Transverse colon (tissue), 4 donors: Measurements from ENCODE around the gene TRIM46. TPM values are rescaled to one million over a fixed set of nuclear protein-coding genes. Genes with fewer than 3 reads are reported as not detected.

Source experiments
- DNase-seq: peaks from one replicate; pipeline ENCODE4 v3.0.0-alpha.2; 2019
- H3K27ac ChIP-seq, 4 donors: fragments of 200-600 bp; sonication (generic); 2 replicates each; pipeline ENCODE4 v1.5.1; 2016 to 2018; ENCODE audit warnings: inconsistent platforms in 4 of 4
- H3K27me3 ChIP-seq: fragments of 200-600 bp; sonication (generic); 2 replicates; pipeline ENCODE4 v1.5.1; 2017; ENCODE audit warnings: inconsistent platforms
- H3K36me3 ChIP-seq, 4 donors: fragments of 200-600 bp; sonication (generic); 2 replicates each; pipeline ENCODE4 v1.5.1; 2017 to 2019; ENCODE audit warnings: inconsistent platforms in 4 of 4
- H3K4me1 ChIP-seq, 4 donors: fragments of 200-600 bp; sonication (generic); 2 replicates each; pipeline ENCODE4 v1.5.1; 2017 to 2020; ENCODE audit warnings: inconsistent platforms in 4 of 4
- H3K4me3 ChIP-seq, 4 donors: fragments of 200-600 bp; sonication (generic); 1 replicate in 1 of 4; 2 replicates in 3 of 4; pipeline versions ENCODE4 v1.5.1 to v1.6.1; 2017 to 2019; ENCODE audit warnings: inconsistent platforms in 4 of 4
- H3K9me3 ChIP-seq, 2 donors: fragments of 200-600 bp; sonication (generic); 2 replicates each; pipeline ENCODE4 v1.5.1; 2017 to 2019; ENCODE audit warnings: inconsistent platforms in 2 of 2
- CTCF ChIP-seq, 5 experiments: fragments of 200-600 bp in 3 of 5; fragments of 450-650 bp in 2 of 5; sonication (generic) in 3 of 5; IDR thresholded peaks; 1 replicate in 2 of 5; 2 replicates in 3 of 5; pipeline ENCODE4 v1.5.1; 2016 to 2017; ENCODE audit warnings: antibody characterized with exemption in 5 of 5, inconsistent platforms in 3 of 5, mild to moderate bottlenecking in 2 of 5, moderate library complexity in 1 of 5
- EP300 ChIP-seq: sonication (generic); formaldehyde crosslinking; IDR thresholded peaks from one replicate; pipeline ENCODE4 v1.6.1; 2017; ENCODE audit warnings: antibody characterized with exemption, low read depth
- POLR2A ChIP-seq: fragments of 450-650 bp; IDR thresholded peaks from one replicate; pipeline ENCODE4 v1.6.1; 2016; ENCODE audit warnings: antibody characterized with exemption, mild to moderate bottlenecking, moderate library complexity
- POLR2AphosphoS5 ChIP-seq, 3 donors: sonication (generic); formaldehyde crosslinking; IDR thresholded peaks; one replicate each; pipeline ENCODE4 v1.6.1; 2016; ENCODE audit warnings: antibody characterized with exemption in 3 of 3
- WGBS, 2 donors: methylation state at CpG; one replicate each; pipeline ENCODE4 v1.1.5; 2018; ENCODE audit warnings: low coverage in 1 of 2; 5-methylcytosine and 5-hydroxymethylcytosine counted together
- in situ Hi-C, 4 donors: fragments of 200-750 bp; cut with MboI; loops; one replicate each; pipeline versions ENCODE4 v1.15.0 to v1.15.1; 2017; ENCODE audit warnings: low sequenced_read_pairs in 3 of 4, low pct_ligation_motif_present in 1 of 4, low pct_unique_long_range_greater_than_20kb in 1 of 4
- intact Hi-C: fragments of 100-400 bp; cut with DNase I; formaldehyde crosslinking; loops from one replicate; pipeline ENCODE4 v1.15.1; 2023; ENCODE audit warnings: low total_unique reads
- total RNA-seq, 4 donors: library from RNA; depleted of rRNA; stranded (reverse); fragments of >200 nt; gene quantifications; one replicate each; pipeline ENCODE4 v1.1.0, GENCODE V29; 2016

Gene TRIM46
- total RNA-seq, 4 donors from 2014 or later, result 0.41 to 0.48 TPM; not detected in 2

DNA sequence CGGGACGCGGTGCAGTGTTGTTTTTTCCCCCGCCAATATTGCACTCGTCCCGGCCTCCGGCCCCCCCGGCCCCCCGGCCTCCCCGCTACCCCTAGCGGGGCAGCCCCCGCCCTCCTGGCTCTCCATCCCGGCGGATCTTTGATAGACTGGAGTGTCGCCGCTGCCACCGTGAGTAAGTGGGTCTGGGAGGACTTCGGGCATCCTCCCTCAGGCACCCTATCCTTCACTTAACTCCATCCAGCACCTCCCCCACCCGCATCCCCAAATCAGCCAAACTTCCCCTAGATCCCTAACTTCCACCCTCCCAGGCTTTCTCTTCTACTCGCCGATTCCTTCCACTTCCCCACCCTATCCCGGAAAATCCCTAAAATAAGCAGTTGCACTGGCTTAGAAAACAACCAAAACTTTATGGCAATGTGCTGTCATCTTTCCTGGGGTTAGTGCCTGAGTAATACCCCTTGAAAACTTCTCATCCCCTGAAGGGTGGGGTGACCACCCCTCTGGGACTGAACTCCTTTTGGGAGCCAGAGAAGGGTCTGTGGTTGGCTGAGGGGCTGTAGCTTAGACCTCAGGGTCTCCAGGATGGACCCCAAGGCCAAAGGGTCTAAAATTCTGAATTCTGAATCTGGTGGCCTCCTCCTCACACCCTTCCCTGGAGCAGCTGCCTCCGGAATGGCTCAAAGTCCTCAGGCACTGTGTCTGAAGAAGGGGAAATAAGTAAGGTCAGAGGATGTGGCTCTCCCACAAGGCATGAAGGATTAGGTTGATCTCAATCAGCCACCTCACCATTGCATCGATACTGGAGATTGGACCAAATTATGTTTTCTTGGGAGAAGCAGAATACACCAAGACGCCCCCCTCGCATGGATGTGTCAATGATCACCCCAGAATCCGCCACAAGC is 21.8 kb downstream of the TRIM46 start:
- Histone ChIP-seq H3K9me3 (no peaks in the 10 kb centered on the region), H3K4me1 (peaks cover 10 to 37% (median 32%) of the 10 kb centered on the region in 4 donors), H3K27ac (peak overlapping the region; percentile 92 to 98 (median 95)), H3K36me3 (no peaks in the 10 kb centered on the region), H3K4me3 (peak overlapping the region; percentile 32 to 58 (median 42)), H3K27me3 (no peaks in the 10 kb centered on the region)
- intact Hi-C loops, result loop anchor here (5.0 kb wide), 1 partner anchor 132 kb away; no protein-coding TSS in a partner anchor
- 22 to 43% methylated on average over 6 to 27 of the region's 27 CpGs for WGBS, 2 donors
- TF ChIP-seq EP300, result no peak
- no peak for TF ChIP-seq CTCF (IDR thresholded peaks at IDR 0.05)
- TF ChIP-seq POLR2A, result no peak
- no peak for TF ChIP-seq POLR2AphosphoS5 (IDR thresholded peaks at IDR 0.05)
- DNase-seq, result no peak
- in situ Hi-C loops, result no loop called here

DNA sequence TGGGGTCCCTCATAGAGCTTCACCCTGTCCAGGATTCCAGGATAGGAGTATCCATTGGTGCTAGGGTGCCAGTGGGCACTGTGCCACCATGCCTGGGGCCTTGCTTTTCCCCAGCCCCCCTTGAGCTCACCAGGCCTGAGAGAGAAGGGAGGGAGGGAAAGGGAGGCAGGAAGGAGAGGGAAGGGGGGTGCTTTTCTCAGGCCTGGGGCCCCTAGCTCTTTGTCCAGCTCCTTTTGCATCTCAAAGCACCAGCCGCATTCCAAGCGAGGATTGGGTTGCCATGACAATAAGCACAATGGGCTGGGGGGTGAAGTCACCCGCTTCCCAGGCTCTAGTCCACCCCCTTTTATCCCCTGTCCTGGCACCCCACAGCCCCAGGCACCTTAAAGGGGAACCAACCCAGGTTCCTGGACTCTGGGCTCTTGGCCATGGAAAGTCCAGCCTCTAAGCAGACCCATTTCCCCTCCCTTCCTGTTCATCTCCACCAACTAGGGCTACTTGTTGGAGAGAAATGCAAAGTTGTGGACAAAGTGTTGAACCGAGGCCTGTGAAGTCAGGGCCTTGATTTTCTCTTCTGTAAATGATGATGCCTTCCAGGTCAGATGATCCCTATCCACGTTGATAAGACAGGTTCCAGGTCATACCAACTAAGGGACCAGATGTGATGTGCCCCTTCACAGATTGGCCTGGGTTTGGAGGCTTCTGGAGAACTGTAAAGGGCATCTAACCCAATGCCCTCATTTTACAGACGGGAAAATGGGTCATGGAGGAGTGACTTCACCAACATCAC is 22.6 kb downstream of the TRIM46 start:
- H3K27ac ChIP-seq, result peak overlapping the region in 3 of 4 donors; percentile 9 to 95 (median 92)
- no peak for DNase-seq
- H3K27me3 ChIP-seq, result no peaks in the 10 kb centered on the region
- 74% methylated on average over 6 of the region's 6 CpGs; no CpG with 5 or more reads in 1 of the 2 donors for WGBS, 2 donors
- H3K36me3 ChIP-seq, result no peaks in the 10 kb centered on the region
- H3K4me3 ChIP-seq, result no peak overlapping the region
- in situ Hi-C loops (no loop called here), intact Hi-C loops (loop anchor here (5.0 kb wide), 1 partner anchor 131 kb away; no protein-coding TSS in a partner anchor)
- H3K4me1 ChIP-seq, result peaks cover 10 to 37% (median 32%) of the 10 kb centered on the region in 4 donors
- TF ChIP-seq POLR2AphosphoS5 (IDR thresholded peaks at IDR 0.05), result no peak
- no peak for TF ChIP-seq POLR2A
- no peak for TF ChIP-seq EP300
- no peak for TF ChIP-seq CTCF (IDR thresholded peaks at IDR 0.05)
- no peaks in the 10 kb centered on the region for H3K9me3 ChIP-seq

GRCh38 chr1:155196893-155197638 is 23.4 kb downstream of the TRIM46 start:
- no peak for DNase-seq
- in situ Hi-C loops, result no loop called here
- Histone ChIP-seq H3K36me3 (no peaks in the 10 kb centered on the region), H3K9me3 (no peaks in the 10 kb centered on the region), H3K27me3 (no peaks in the 10 kb centered on the region), H3K4me1 (peaks cover 10 to 37% (median 31%) of the 10 kb centered on the region in 4 donors), H3K27ac (peak overlapping the region in 1 of 4 donors; percentile 9), H3K4me3 (no peak overlapping the region)
- no peak for TF ChIP-seq POLR2A
- no peak for TF ChIP-seq CTCF (IDR thresholded peaks at IDR 0.05)
- TF ChIP-seq EP300, result no peak
- TF ChIP-seq POLR2AphosphoS5 (IDR thresholded peaks at IDR 0.05), result no peak
- intact Hi-C loops, result loop anchor here (5.0 kb wide), 1 partner anchor 130 kb away; no protein-coding TSS in a partner anchor
- WGBS, 2 donors, result 89% methylated on average over 20 of the region's 20 CpGs; no CpG with 5 or more reads in 1 of the 2 donors
